Tibial artery (tissue), 4 donors: ENCODE measurements around the gene ACVRL1.

Source experiments
- DNase-seq, 2 donors: peaks; one replicate each; pipeline ENCODE4 v3.0.0-alpha.2; 2019
- H3K27ac ChIP-seq, 2 donors: fragments of 200-600 bp; sonication (generic) in 1 of 2; 1 replicate in 1 of 2; 2 replicates in 1 of 2; pipeline ENCODE4 v1.5.1; 2018 to 2019; ENCODE audit warnings: mild to moderate bottlenecking in 1 of 2
- H3K27me3 ChIP-seq, 2 donors: fragments of 200-600 bp; sonication (generic) in 1 of 2; one replicate each; pipeline versions ENCODE4 v1.5.1 to v1.6.0; 2016 to 2019
- H3K36me3 ChIP-seq, 3 donors: fragments of 200-600 bp; sonication (generic) in 2 of 3; one replicate each; pipeline ENCODE4 v1.5.1; 2016 to 2019; ENCODE audit warnings: mild to moderate bottlenecking in 2 of 3
- H3K4me1 ChIP-seq, 4 donors: fragments of 200-600 bp; sonication (generic) in 2 of 4; 1 replicate in 3 of 4; 2 replicates in 1 of 4; pipeline ENCODE4 v1.5.1; 2016 to 2019
- H3K4me3 ChIP-seq, 2 donors: fragments of 200-600 bp; sonication (generic) in 1 of 2; 1 replicate in 1 of 2; 2 replicates in 1 of 2; pipeline ENCODE4 v1.5.1; 2018 to 2019; ENCODE audit warnings: mild to moderate bottlenecking in 2 of 2
- H3K9me3 ChIP-seq, 3 donors: fragments of 200-600 bp; sonication (generic) in 1 of 3; one replicate each; pipeline ENCODE4 v1.5.1; 2016 to 2019
- intact Hi-C: fragments of 100-400 bp; cut with DNase I; formaldehyde crosslinking; loops from one replicate; pipeline ENCODE4 v1.15.0; 2023; ENCODE audit warnings: low total_unique reads
- TF ChIP-seq, protein P1 (sequence below), 2 experiments: fragments of 200-600 bp in 1 of 2; fragments of 450-650 bp in 1 of 2; IDR thresholded peaks; one replicate each; pipeline ENCODE4 v1.5.1; 2017 to 2019; ENCODE audit warnings: antibody characterized with exemption in 2 of 2, mild to moderate bottlenecking in 1 of 2, moderate library complexity in 1 of 2

The ACVRL1 gene

GRCh38 chr12:51901121-51901817 is 6.0 kb upstream of the ACVRL1 start:
- peaks cover 0 to 15% of the 10 kb centered on the region in 2 donors for H3K27me3 ChIP-seq
- peaks cover 0 to 9% (median 3%) of the 10 kb centered on the region in 4 donors for H3K4me1 ChIP-seq
- TF ChIP-seq, protein P1, sequence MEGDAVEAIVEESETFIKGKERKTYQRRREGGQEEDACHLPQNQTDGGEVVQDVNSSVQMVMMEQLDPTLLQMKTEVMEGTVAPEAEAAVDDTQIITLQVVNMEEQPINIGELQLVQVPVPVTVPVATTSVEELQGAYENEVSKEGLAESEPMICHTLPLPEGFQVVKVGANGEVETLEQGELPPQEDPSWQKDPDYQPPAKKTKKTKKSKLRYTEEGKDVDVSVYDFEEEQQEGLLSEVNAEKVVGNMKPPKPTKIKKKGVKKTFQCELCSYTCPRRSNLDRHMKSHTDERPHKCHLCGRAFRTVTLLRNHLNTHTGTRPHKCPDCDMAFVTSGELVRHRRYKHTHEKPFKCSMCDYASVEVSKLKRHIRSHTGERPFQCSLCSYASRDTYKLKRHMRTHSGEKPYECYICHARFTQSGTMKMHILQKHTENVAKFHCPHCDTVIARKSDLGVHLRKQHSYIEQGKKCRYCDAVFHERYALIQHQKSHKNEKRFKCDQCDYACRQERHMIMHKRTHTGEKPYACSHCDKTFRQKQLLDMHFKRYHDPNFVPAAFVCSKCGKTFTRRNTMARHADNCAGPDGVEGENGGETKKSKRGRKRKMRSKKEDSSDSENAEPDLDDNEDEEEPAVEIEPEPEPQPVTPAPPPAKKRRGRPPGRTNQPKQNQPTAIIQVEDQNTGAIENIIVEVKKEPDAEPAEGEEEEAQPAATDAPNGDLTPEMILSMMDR (IDR thresholded peaks at IDR 0.05), result no peak
- no peaks in the 10 kb centered on the region for H3K36me3 ChIP-seq
- no peaks in the 10 kb centered on the region for H3K9me3 ChIP-seq
- DNase-seq, result peak in 1 of 2 donors; percentile 1
- intact Hi-C loops, result no loop called here
- H3K27ac ChIP-seq, result no peak overlapping the region
- H3K4me3 ChIP-seq, result no peak overlapping the region

GRCh38 chr12:51901881-51902280 is 5.4 kb upstream of the ACVRL1 start:
- intact Hi-C loops, result no loop called here
- Histone ChIP-seq H3K27ac (no peak overlapping the region), H3K9me3 (no peaks in the 10 kb centered on the region), H3K4me1 (peaks cover 0 to 15% (median 7%) of the 10 kb centered on the region in 4 donors), H3K27me3 (peaks cover 0 to 21% of the 10 kb centered on the region in 2 donors), H3K36me3 (no peaks in the 10 kb centered on the region), H3K4me3 (no peak overlapping the region)
- TF ChIP-seq, protein P1 (IDR thresholded peaks at IDR 0.05), result no peak
- DNase-seq, result peak in 1 of 2 donors; percentile 9

GRCh38 chr12:51904951-51905470 is 2.3 kb upstream of the ACVRL1 start:
- H3K27ac ChIP-seq, result peak overlapping the region; percentile 64 to 73
- no peak overlapping the region for H3K4me3 ChIP-seq
- DNase-seq, result peak; percentile 32 to 65
- H3K9me3 ChIP-seq, result no peaks in the 10 kb centered on the region
- intact Hi-C loops, result no loop called here
- peaks cover 0 to 32% of the 10 kb centered on the region in 2 donors for H3K27me3 ChIP-seq
- TF ChIP-seq, protein P1 (IDR thresholded peaks at IDR 0.05), result no peak
- peaks cover 0 to 27% (median 15%) of the 10 kb centered on the region in 4 donors for H3K4me1 ChIP-seq
- H3K36me3 ChIP-seq, result no peaks in the 10 kb centered on the region

GRCh38 chr12:51905471-51906429 is 1.6 kb upstream of the ACVRL1 start:
- Histone ChIP-seq H3K9me3 (no peaks in the 10 kb centered on the region), H3K36me3 (no peaks in the 10 kb centered on the region), H3K4me3 (no peak overlapping the region), H3K27me3 (peaks cover 0 to 29% of the 10 kb centered on the region in 2 donors), H3K4me1 (peaks cover 0 to 34% (median 18%) of the 10 kb centered on the region in 4 donors), H3K27ac (peak overlapping the region; percentile 64 to 73)
- TF ChIP-seq, protein P1 (IDR thresholded peaks at IDR 0.05), result no peak
- peak; percentile 80 to 91 for DNase-seq
- intact Hi-C loops, result no loop called here

DNA sequence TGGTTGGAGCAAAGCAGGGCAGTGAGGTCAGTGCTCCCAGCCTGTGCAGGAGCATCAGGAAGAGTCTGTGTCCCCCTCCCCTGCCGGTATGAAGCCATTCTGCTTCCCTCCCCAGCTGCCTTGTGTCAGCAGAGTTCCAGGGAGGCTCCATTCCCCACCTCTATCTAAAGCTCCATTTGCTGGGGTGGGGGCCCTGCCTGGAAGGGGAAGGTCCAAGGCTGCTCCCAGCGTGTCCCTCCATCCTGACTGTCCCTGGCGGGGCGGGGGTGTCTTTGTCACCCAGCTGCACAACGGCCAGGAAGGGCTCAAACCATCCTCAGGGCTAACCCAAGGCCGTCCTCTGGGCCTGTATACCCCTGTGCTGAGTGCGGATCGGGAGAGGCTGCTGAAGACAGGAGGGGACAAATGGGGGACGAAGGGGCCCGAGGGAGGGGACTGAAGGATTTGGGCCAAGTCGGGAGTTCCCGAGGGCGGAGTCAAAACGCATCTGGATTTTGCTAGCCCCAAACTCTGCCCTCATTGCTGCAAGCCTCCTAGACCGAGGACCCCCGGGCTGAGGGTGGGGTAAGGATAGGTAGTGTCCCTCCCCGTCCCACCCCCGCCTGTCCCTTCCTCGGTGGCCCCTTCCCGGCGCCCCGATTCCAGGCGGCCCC is 748 bp upstream of the ACVRL1 start:
- peak overlapping the region; percentile 64 to 73 for H3K27ac ChIP-seq
- H3K4me1 ChIP-seq, result peaks cover 0 to 38% (median 22%) of the 10 kb centered on the region in 4 donors
- H3K9me3 ChIP-seq, result no peaks in the 10 kb centered on the region
- TF ChIP-seq, protein P1 (IDR thresholded peaks at IDR 0.05), result no peak
- H3K4me3 ChIP-seq, result peak overlapping the region; percentile 47 to 56
- intact Hi-C loops, result no loop called here
- DNase-seq, result peak; percentile 19 to 65
- H3K36me3 ChIP-seq, result no peaks in the 10 kb centered on the region
- H3K27me3 ChIP-seq, result peaks cover 0 to 29% of the 10 kb centered on the region in 2 donors
